Breast epithelium (tissue), 3 donors: ENCODE results near the gene TEAD1.

Source experiments
- CTCF ChIP-seq, 3 donors: fragments of 450-650 bp; IDR thresholded peaks; one replicate each; pipeline ENCODE4 v1.5.1; 2016 to 2017; ENCODE audit warnings: antibody characterized with exemption in 3 of 3, mild to moderate bottlenecking in 3 of 3, moderate library complexity in 3 of 3
- POLR2A ChIP-seq: fragments of 450-650 bp; IDR thresholded peaks from one replicate; pipeline ENCODE4 v1.6.1; 2016; ENCODE audit warnings: antibody characterized with exemption, mild to moderate bottlenecking, moderate library complexity
- POLR2AphosphoS5 ChIP-seq, 3 donors: sonication (generic); formaldehyde crosslinking; IDR thresholded peaks; one replicate each; pipeline ENCODE4 v1.6.1; 2017; ENCODE audit warnings: antibody characterized with exemption in 3 of 3

GRCh38 chr11:12943311-12943710 is 269.1 kb downstream of the TEAD1 start:
- TF ChIP-seq POLR2A (no peak), CTCF (IDR thresholded peaks at IDR 0.05) (no peak), POLR2AphosphoS5 (IDR thresholded peaks at IDR 0.05) (no peak)
